ENCODE measurements around the gene TMEM116.
"Not testable (repeated sequence)": the region's sequence is repeated elsewhere in the genome, so short reads cannot be mapped to it uniquely, and the experiment has no call there.

TMEM116 gene

GRCh38 chr12:112008918-112009317 lies 4.0 kb downstream of the TMEM116 start:
- no peak for DNase-seq

GRCh38 chr12:112007945-112008344 lies 5.0 kb downstream of the TMEM116 start:
- no peak for DNase-seq

- DNase-seq: no peak
These were observed 7.3 kb downstream of the TMEM116 start for GRCh38 chr12:112005419-112006395.

GRCh38 chr12:112004041-112004440 lies 8.9 kb downstream of the TMEM116 start:
- no peak for DNase-seq

- DNase-seq: no peak
These were observed 11.4 kb downstream of the TMEM116 start for GRCh38 chr12:112001576-112001975.

GRCh38 chr12:112000820-112001219 lies 12.1 kb downstream of the TMEM116 start:
- DNase-seq: no peak

- not testable (repeated sequence) for DNase-seq
These were observed 13.8 kb downstream of the TMEM116 start for GRCh38 chr12:111999129-111999528.

- no peak for DNase-seq
These were observed 14.9 kb downstream of the TMEM116 start for GRCh38 chr12:111998015-111998414.

- no peak for DNase-seq
These were observed 15.7 kb downstream of the TMEM116 start for GRCh38 chr12:111997300-111997699.

- DNase-seq: no peak
These were observed 17.0 kb downstream of the TMEM116 start for GRCh38 chr12:111995782-111996480.

GRCh38 chr12:111994211-111995111 lies 18.5 kb downstream of the TMEM116 start:
- not testable (repeated sequence) for DNase-seq

- no peak for DNase-seq
These were observed 19.4 kb downstream of the TMEM116 start for GRCh38 chr12:111993292-111994150.

- DNase-seq: no peak
These were observed 20.5 kb downstream of the TMEM116 start for GRCh38 chr12:111992464-111992863.

GRCh38 chr12:111991946-111992345 lies 21.0 kb downstream of the TMEM116 start:
- no peak for DNase-seq

- no peak for DNase-seq
These were observed 21.4 kb downstream of the TMEM116 start for GRCh38 chr12:111991535-111991934.

- DNase-seq: no peak
These were observed 28.1 kb downstream of the TMEM116 start for GRCh38 chr12:111984820-111985219.

- no peak for DNase-seq
These were observed 31.0 kb downstream of the TMEM116 start for GRCh38 chr12:111981987-111982386.

GRCh38 chr12:111980598-111980997 lies 32.4 kb downstream of the TMEM116 start:
- DNase-seq: no peak

- DNase-seq: no peak
These were observed 34.4 kb downstream of the TMEM116 start for GRCh38 chr12:111978545-111978944.

- no peak for DNase-seq
These were observed 36.1 kb downstream of the TMEM116 start for GRCh38 chr12:111976860-111977259.

- no peak for DNase-seq
These were observed 36.7 kb downstream of the TMEM116 start for GRCh38 chr12:111976291-111976690.
